GM19324 (cell line): ENCODE measurements around the gene ORAI1.
"Not testable (repeated sequence)": the region's sequence is repeated elsewhere in the genome, so short reads cannot be mapped to it uniquely, and the experiment has no call there.

Source experiments
- ATAC-seq: cut with Tn5 transposase; IDR thresholded peaks from one replicate; pipeline ENCODE4 v1.9.1; 2021; ENCODE audit warnings: mild to moderate bottlenecking, moderate library complexity; ENCODE audit not compliant: unreplicated experiment, low FRiP score

Gene ORAI1

GRCh38 chr12:121641343-121641630, 15.0 kb downstream of the ORAI1 start:
- no peak for ATAC-seq

GRCh38 chr12:121648458-121649028, 22.2 kb downstream of the ORAI1 start:
- ATAC-seq: no peak

- no peak for ATAC-seq
Measured at GRCh38 chr12:121649322-121649721, 23.0 kb downstream of the ORAI1 start.

- no peak for ATAC-seq
Measured at GRCh38 chr12:121649819-121650353, 23.6 kb downstream of the ORAI1 start.

GRCh38 chr12:121651320-121651719, 25.0 kb downstream of the ORAI1 start:
- no peak for ATAC-seq

GRCh38 chr12:121652767-121653497, 26.6 kb downstream of the ORAI1 start:
- no peak for ATAC-seq

- ATAC-seq: no peak
Measured at GRCh38 chr12:121653999-121654398, 27.7 kb downstream of the ORAI1 start.

GRCh38 chr12:121656122-121656521, 29.8 kb downstream of the ORAI1 start:
- no peak for ATAC-seq

- no peak for ATAC-seq
Measured at GRCh38 chr12:121657305-121658008, 31.1 kb downstream of the ORAI1 start.

GRCh38 chr12:121661353-121662105, 35.2 kb downstream of the ORAI1 start:
- ATAC-seq: not testable (repeated sequence)

GRCh38 chr12:121663610-121663929, 37.2 kb downstream of the ORAI1 start:
- no peak for ATAC-seq

GRCh38 chr12:121666829-121667228, 40.5 kb downstream of the ORAI1 start:
- ATAC-seq: not testable (repeated sequence)

GRCh38 chr12:121668750-121669520, 42.6 kb downstream of the ORAI1 start:
- ATAC-seq: no peak

- ATAC-seq: no peak
Measured at GRCh38 chr12:121669521-121669900, 43.2 kb downstream of the ORAI1 start, which contains the start of gene MORN3. TSS of gene MORN3 (minus strand) at chr12:121669654. CDS start at chr12:121669483, 171 bp downstream.

GRCh38 chr12:121673013-121673511, 46.7 kb downstream of the ORAI1 start:
- no peak for ATAC-seq

- ATAC-seq: no peak
Measured at GRCh38 chr12:121676190-121676589, 49.9 kb downstream of the ORAI1 start.

GRCh38 chr12:121678305-121678704, 52.0 kb downstream of the ORAI1 start:
- no peak for ATAC-seq

GRCh38 chr12:121678716-121679300, 52.5 kb downstream of the ORAI1 start:
- ATAC-seq: no peak

GRCh38 chr12:121679661-121680197, 53.4 kb downstream of the ORAI1 start:
- ATAC-seq: not testable (repeated sequence)
